ENCODE data around the gene AGPAT4.

- TF ChIP-seq CTCF (conservative IDR thresholded peaks at IDR 0.05; ENCODE audit: low read length): no peak
- no peak for TF ChIP-seq EZH2phosphoT487 (IDR thresholded peaks at IDR 0.05; ENCODE audit: borderline replicate concordance)
These were observed at the start of gene AGPAT4 for GRCh38 chr6:161273752-161274487.
